ENCODE results near the gene RAB1B. TPM values are rescaled to one million over a fixed set of nuclear protein-coding genes. Genes with fewer than 3 reads are reported as not detected.

RAB1B gene
- total RNA-seq, result 100 to 1,000 TPM in 1 of 2 donors, 10 to 100 TPM in 1; 63.2 to 107 TPM
- 180 TPM for polyA plus RNA-seq (ENCODE audit: insufficient read depth, low read depth, low replicate concordance)
- long read RNA-seq, donor 1, transcript RAB1B-201 (6 exons, 2,007 nt), result major isoform, 66 of 94 reads
- long read RNA-seq, donor 1, partial matches to known transcripts, result 28 of 94 reads
- long read RNA-seq, donor 1, other reads (novel, unspliced or antisense), result 0 of 94 reads
- long read RNA-seq, donor 2, transcript RAB1B-201 (6 exons, 2,007 nt), result major isoform, 39 of 46 reads
- long read RNA-seq, donor 2, partial matches to known transcripts, result 7 of 46 reads
- long read RNA-seq, donor 2, other reads (novel, unspliced or antisense), result 0 of 46 reads

GRCh38 chr11:66268244-66268951, at the start of gene RAB1B:
Gene RAB1B (plus strand): TSS chr11:66268639. CDS start chr11:66268680, 41 bp downstream.
- TF ChIP-seq CTCF (IDR thresholded peaks at IDR 0.05) (no peak), POLR2A (IDR thresholded peaks at IDR 0.05) (peak; percentile 92)
- no peaks in the 10 kb centered on the region for H3K36me3 ChIP-seq (ENCODE audit: low read depth, missing control alignments)
- DNase-seq, result peak; percentile 100
- H3K27ac ChIP-seq, result peak within 1 kb of the TSS; percentile 96 to 97
- H3K4me1 ChIP-seq, result peaks cover 11% of the 10 kb centered on the region
- peak within 1 kb of the TSS; percentile 67 to 79 for H3K4me3 ChIP-seq
- WGBS, 2 donors, result 1 to 3% methylated on average over 7 to 62 of the region's 64 CpGs
- H3K9me3 ChIP-seq, result no peaks in the 10 kb centered on the region
- intact Hi-C loops (cut with DNase I; ENCODE audit: low total_unique reads), result no loop called here
- H3K27me3 ChIP-seq, result no peaks in the 10 kb centered on the region

GRCh38 chr11:66218846-66219620, 49.4 kb upstream of the RAB1B start:
- Histone ChIP-seq H3K27me3 (no peaks in the 10 kb centered on the region), H3K9me3 (no peaks in the 10 kb centered on the region), H3K27ac (no peak overlapping the region), H3K4me1 (no peaks in the 10 kb centered on the region), H3K4me3 (no peak overlapping the region), H3K36me3 (ENCODE audit: low read depth, missing control alignments) (no peaks in the 10 kb centered on the region)
- intact Hi-C loops (cut with DNase I; ENCODE audit: low total_unique reads), result no loop called here
- DNase-seq, result no peak
- TF ChIP-seq CTCF (IDR thresholded peaks at IDR 0.05) (no peak), POLR2A (IDR thresholded peaks at IDR 0.05) (no peak)
- 91 to 94% methylated on average over 16 to 18 of the region's 18 CpGs for WGBS, 2 donors

- TF ChIP-seq CTCF (IDR thresholded peaks at IDR 0.05) (no peak), POLR2A (IDR thresholded peaks at IDR 0.05) (no peak)
- H3K4me3 ChIP-seq, result no peak overlapping the region
- WGBS, 2 donors, result 90 to 94% methylated on average over 19 of the region's 19 CpGs
- H3K4me1 ChIP-seq, result no peaks in the 10 kb centered on the region
- H3K27me3 ChIP-seq, result no peaks in the 10 kb centered on the region
- no peaks in the 10 kb centered on the region for H3K36me3 ChIP-seq (ENCODE audit: low read depth, missing control alignments)
- DNase-seq, result no peak
- H3K27ac ChIP-seq, result no peak overlapping the region
- intact Hi-C loops (cut with DNase I; ENCODE audit: low total_unique reads), result no loop called here
- no peaks in the 10 kb centered on the region for H3K9me3 ChIP-seq
Observed at GRCh38 chr11:66219846-66220565, 48.4 kb upstream of the RAB1B start.

GRCh38 chr11:66220566-66220935, 47.9 kb upstream of the RAB1B start:
- no peaks in the 10 kb centered on the region for H3K27me3 ChIP-seq
- intact Hi-C loops (cut with DNase I; ENCODE audit: low total_unique reads), result no loop called here
- H3K4me3 ChIP-seq, result no peak overlapping the region
- no peaks in the 10 kb centered on the region for H3K36me3 ChIP-seq (ENCODE audit: low read depth, missing control alignments)
- TF ChIP-seq CTCF (IDR thresholded peaks at IDR 0.05) (no peak), POLR2A (IDR thresholded peaks at IDR 0.05) (no peak)
- DNase-seq, result no peak
- no peaks in the 10 kb centered on the region for H3K4me1 ChIP-seq
- no peaks in the 10 kb centered on the region for H3K9me3 ChIP-seq
- WGBS, 2 donors, result 90 to 93% methylated on average over 6 of the region's 6 CpGs
- H3K27ac ChIP-seq, result no peak overlapping the region
